Measurements from ENCODE around the gene ZNF362. TPM values are rescaled to one million over a fixed set of nuclear protein-coding genes. Genes with fewer than 3 reads are reported as not detected.
A peak's percentile ranks its signal among the peaks of the same experiment; 100 is the strongest.

Gene ZNF362
- total RNA-seq, 1 experiment from 2014 or later = 26.9 TPM

- CTCF ChIA-PET = no interaction called here
- BruUV-seq (replicated peaks) = no TSS peak
Measured at GRCh38 chr1:33256221-33256470, 146 bp upstream of the ZNF362 start.

GRCh38 chr1:33257207-33257771 is 997 bp downstream of the ZNF362 start:
- H3K4me1 ChIP-seq = peaks cover 23% of the 10 kb centered on the region
- no peak for DNase-seq
- peak overlapping the region; percentile 79 for H3K4me3 Mint-ChIP-seq (ENCODE audit: unreplicated experiment)
- ChIA-PET CTCF (interaction anchor here (0.7 kb wide), 1 partner anchor 38 kb away, joined by 3 read pairs; no protein-coding TSS in a partner anchor), POLR2A (no interaction called here)
- peak overlapping the region; percentile 93 for H3K27ac Mint-ChIP-seq (ENCODE audit: unreplicated experiment)
- H3K4me1 Mint-ChIP-seq (ENCODE audit: low read depth, unreplicated experiment) = peaks cover 16% of the 10 kb centered on the region
- H3K36me3 ChIP-seq (ENCODE audit: control insufficient read depth, insufficient read depth, low read length) = no peaks in the 10 kb centered on the region
- no peaks in the 10 kb centered on the region for H3K9me3 ChIP-seq
- H3K27me3 Mint-ChIP-seq (ENCODE audit: insufficient read depth, unreplicated experiment) = no peaks in the 10 kb centered on the region
- H3K27me3 ChIP-seq (replicated peaks; ENCODE audit: control insufficient read depth, insufficient read depth, low read length) = no peaks in the 10 kb centered on the region
- H3K36me3 Mint-ChIP-seq (ENCODE audit: insufficient read depth, unreplicated experiment) = peaks cover 18% of the 10 kb centered on the region
- peak overlapping the region; percentile 47 for H3K4me3 ChIP-seq (ENCODE audit: low read depth, low read length)
- BruUV-seq (replicated peaks) = no TSS peak
- H3K9me3 Mint-ChIP-seq (ENCODE audit: unreplicated experiment) = no peaks in the 10 kb centered on the region
- intact Hi-C loops (cut with micrococcal nuclease; ENCODE audit: unreplicated experiment) = no loop called here
- TF ChIP-seq CTCF (IDR thresholded peaks at IDR 0.05; ENCODE audit: insufficient read depth in 1 of 2, low read depth in 1 of 2, low read length in 1 of 2, severe bottlenecking in 1 of 2, unreplicated experiment in 1 of 2) = no peak

More at GRCh38 chr1:33256221-33256470, 146 bp upstream of the ZNF362 start:
- Mint-ChIP-seq H3K36me3 (ENCODE audit: insufficient read depth, unreplicated experiment) (peaks cover 12% of the 10 kb centered on the region), H3K27me3 (ENCODE audit: insufficient read depth, unreplicated experiment) (no peaks in the 10 kb centered on the region), H3K27ac (ENCODE audit: unreplicated experiment) (no peak overlapping the region), H3K4me3 (ENCODE audit: unreplicated experiment) (peak overlapping the region; percentile 79), H3K9me3 (ENCODE audit: unreplicated experiment) (no peaks in the 10 kb centered on the region), H3K4me1 (ENCODE audit: low read depth, unreplicated experiment) (peaks cover 16% of the 10 kb centered on the region)
- Histone ChIP-seq H3K4me1 (peaks cover 23% of the 10 kb centered on the region), H3K9me3 (no peaks in the 10 kb centered on the region), H3K4me3 (ENCODE audit: low read depth, low read length) (peak overlapping the region; percentile 18; the same call in 1 of the 2 replicates), H3K36me3 (ENCODE audit: control insufficient read depth, insufficient read depth, low read length) (no peaks in the 10 kb centered on the region), H3K27me3 (replicated peaks; ENCODE audit: control insufficient read depth, insufficient read depth, low read length) (no peaks in the 10 kb centered on the region)
- no peak for DNase-seq
- POLR2A ChIA-PET = no interaction called here
- no peak for TF ChIP-seq CTCF (IDR thresholded peaks at IDR 0.05; ENCODE audit: insufficient read depth in 1 of 2, low read depth in 1 of 2, low read length in 1 of 2, severe bottlenecking in 1 of 2, unreplicated experiment in 1 of 2)
- intact Hi-C loops (cut with micrococcal nuclease; ENCODE audit: unreplicated experiment) = no loop called here

- H3K4me1 Mint-ChIP-seq (ENCODE audit: low read depth, unreplicated experiment) = peaks cover 16% of the 10 kb centered on the region
- peak overlapping the region; percentile 47 for H3K4me3 ChIP-seq (ENCODE audit: low read depth, low read length)
- no TSS peak for BruUV-seq (replicated peaks)
- H3K9me3 ChIP-seq = no peaks in the 10 kb centered on the region
- ChIA-PET POLR2A (no interaction called here), CTCF (interaction anchor here (0.7 to 1.0 kb wide), 2 partner anchors 38 to 39 kb away, joined by 3 read pairs; no protein-coding TSS in a partner anchor)
- peak; percentile 37 to 61 for DNase-seq
- H3K36me3 Mint-ChIP-seq (ENCODE audit: insufficient read depth, unreplicated experiment) = peaks cover 23% of the 10 kb centered on the region
- H3K36me3 ChIP-seq (ENCODE audit: control insufficient read depth, insufficient read depth, low read length) = no peaks in the 10 kb centered on the region
- H3K27me3 Mint-ChIP-seq (ENCODE audit: insufficient read depth, unreplicated experiment) = no peaks in the 10 kb centered on the region
- peaks cover 23% of the 10 kb centered on the region for H3K4me1 ChIP-seq
- intact Hi-C loops (cut with micrococcal nuclease; ENCODE audit: unreplicated experiment) = loop anchor here (2.0 kb wide), 1 partner anchor 39 kb away; no protein-coding TSS in a partner anchor
- no peaks in the 10 kb centered on the region for H3K9me3 Mint-ChIP-seq (ENCODE audit: unreplicated experiment)
- H3K27me3 ChIP-seq (replicated peaks; ENCODE audit: control insufficient read depth, insufficient read depth, low read length) = no peaks in the 10 kb centered on the region
- H3K27ac Mint-ChIP-seq (ENCODE audit: unreplicated experiment) = peak overlapping the region; percentile 93
- peak overlapping the region; percentile 79 for H3K4me3 Mint-ChIP-seq (ENCODE audit: unreplicated experiment)
- no peak for TF ChIP-seq CTCF (IDR thresholded peaks at IDR 0.05; ENCODE audit: insufficient read depth in 1 of 2, low read depth in 1 of 2, low read length in 1 of 2, severe bottlenecking in 1 of 2, unreplicated experiment in 1 of 2)
Measured at GRCh38 chr1:33257772-33258712, 1.8 kb downstream of the ZNF362 start.

Measured in Caco-2 (cell line).